Measurements from ENCODE around the gene VPS51. TPM values are rescaled to one million over a fixed set of nuclear protein-coding genes. Genes with fewer than 3 reads are reported as not detected.

Gene VPS51
- total RNA-seq, 1 donor from 2014 or later = 104 TPM

GRCh38 chr11:65059959-65060824 lies 35.8 kb upstream of the VPS51 start:
- no peak for DNase-seq (ENCODE audit: extremely low spot score, unreplicated experiment)
- Mint-ChIP-seq H3K27ac (no peak overlapping the region), H3K36me3 (no peaks in the 10 kb centered on the region), H3K27me3 (no peaks in the 10 kb centered on the region), H3K4me1 (ENCODE audit: unreplicated experiment) (no peaks in the 10 kb centered on the region), H3K9me3 (no peaks in the 10 kb centered on the region), H3K4me3 (no peak overlapping the region)
- TF ChIP-seq, protein P1, sequence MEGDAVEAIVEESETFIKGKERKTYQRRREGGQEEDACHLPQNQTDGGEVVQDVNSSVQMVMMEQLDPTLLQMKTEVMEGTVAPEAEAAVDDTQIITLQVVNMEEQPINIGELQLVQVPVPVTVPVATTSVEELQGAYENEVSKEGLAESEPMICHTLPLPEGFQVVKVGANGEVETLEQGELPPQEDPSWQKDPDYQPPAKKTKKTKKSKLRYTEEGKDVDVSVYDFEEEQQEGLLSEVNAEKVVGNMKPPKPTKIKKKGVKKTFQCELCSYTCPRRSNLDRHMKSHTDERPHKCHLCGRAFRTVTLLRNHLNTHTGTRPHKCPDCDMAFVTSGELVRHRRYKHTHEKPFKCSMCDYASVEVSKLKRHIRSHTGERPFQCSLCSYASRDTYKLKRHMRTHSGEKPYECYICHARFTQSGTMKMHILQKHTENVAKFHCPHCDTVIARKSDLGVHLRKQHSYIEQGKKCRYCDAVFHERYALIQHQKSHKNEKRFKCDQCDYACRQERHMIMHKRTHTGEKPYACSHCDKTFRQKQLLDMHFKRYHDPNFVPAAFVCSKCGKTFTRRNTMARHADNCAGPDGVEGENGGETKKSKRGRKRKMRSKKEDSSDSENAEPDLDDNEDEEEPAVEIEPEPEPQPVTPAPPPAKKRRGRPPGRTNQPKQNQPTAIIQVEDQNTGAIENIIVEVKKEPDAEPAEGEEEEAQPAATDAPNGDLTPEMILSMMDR (conservative IDR thresholded peaks at IDR 0.05) = no peak

DNA sequence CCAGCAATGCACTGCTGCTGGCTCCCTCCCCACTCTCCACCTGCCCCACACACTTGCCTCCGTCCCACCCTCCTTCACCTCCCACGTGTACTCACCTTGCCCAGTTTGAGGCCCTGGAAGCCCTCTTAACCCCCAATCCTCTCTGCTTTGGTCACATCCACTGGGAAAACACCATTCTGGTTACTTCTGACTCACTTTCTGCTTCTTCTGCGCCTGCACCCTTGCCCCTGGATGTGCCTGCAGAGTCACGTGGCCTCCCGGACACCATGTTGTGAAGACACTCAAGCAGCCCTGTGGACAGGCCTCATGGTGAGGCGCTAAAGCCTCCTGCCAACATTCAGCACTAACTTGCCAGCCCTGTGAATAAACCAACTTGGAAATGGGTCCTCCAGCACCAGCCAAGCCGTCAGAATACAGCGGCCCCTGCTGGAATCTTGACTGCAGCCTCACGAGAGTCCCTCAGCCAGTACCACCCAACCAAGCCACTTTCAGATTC lies 35.1 kb upstream of the VPS51 start:
- DNase-seq (ENCODE audit: extremely low spot score, unreplicated experiment) = no peak
- H3K4me1 Mint-ChIP-seq (ENCODE audit: unreplicated experiment) = no peaks in the 10 kb centered on the region
- H3K9me3 Mint-ChIP-seq = no peaks in the 10 kb centered on the region
- no peaks in the 10 kb centered on the region for H3K36me3 Mint-ChIP-seq
- H3K4me3 Mint-ChIP-seq = no peak overlapping the region
- TF ChIP-seq, protein P1 (conservative IDR thresholded peaks at IDR 0.05) = peak; percentile 46
- no peaks in the 10 kb centered on the region for H3K27me3 Mint-ChIP-seq
- no peak overlapping the region for H3K27ac Mint-ChIP-seq

- TF ChIP-seq, protein P1 (conservative IDR thresholded peaks at IDR 0.05) = no peak
- Mint-ChIP-seq H3K27ac (no peak overlapping the region), H3K36me3 (no peaks in the 10 kb centered on the region), H3K4me3 (no peak overlapping the region), H3K27me3 (no peaks in the 10 kb centered on the region), H3K9me3 (no peaks in the 10 kb centered on the region), H3K4me1 (ENCODE audit: unreplicated experiment) (no peaks in the 10 kb centered on the region)
- no peak for DNase-seq (ENCODE audit: extremely low spot score, unreplicated experiment)
Measured at GRCh38 chr11:65063532-65063931, 32.5 kb upstream of the VPS51 start.

DNA sequence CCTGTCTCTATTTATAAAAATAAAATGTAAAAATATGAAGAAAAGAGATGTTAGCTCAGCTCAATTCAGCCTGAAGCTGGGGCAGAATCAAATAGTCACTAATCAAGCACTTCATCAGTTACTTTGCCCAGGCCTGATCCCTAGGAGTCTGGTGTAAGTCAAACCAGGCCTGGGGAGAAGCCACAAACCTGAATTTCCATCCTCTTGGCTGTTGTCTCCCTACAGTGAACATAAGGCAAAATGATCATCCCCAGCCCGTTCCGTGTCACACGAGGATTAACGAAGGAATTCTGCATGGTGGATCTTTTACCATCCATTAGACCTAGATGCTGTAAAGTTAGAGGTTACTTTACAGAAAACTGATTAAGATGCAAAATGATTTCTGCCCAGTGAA lies 31.2 kb upstream of the VPS51 start:
- no peaks in the 10 kb centered on the region for H3K36me3 Mint-ChIP-seq
- H3K27me3 Mint-ChIP-seq = no peaks in the 10 kb centered on the region
- no peak overlapping the region for H3K27ac Mint-ChIP-seq
- no peak for DNase-seq (ENCODE audit: extremely low spot score, unreplicated experiment)
- no peak overlapping the region for H3K4me3 Mint-ChIP-seq
- no peaks in the 10 kb centered on the region for H3K4me1 Mint-ChIP-seq (ENCODE audit: unreplicated experiment)
- H3K9me3 Mint-ChIP-seq = no peaks in the 10 kb centered on the region
- TF ChIP-seq, protein P1 (conservative IDR thresholded peaks at IDR 0.05) = no peak

DNA sequence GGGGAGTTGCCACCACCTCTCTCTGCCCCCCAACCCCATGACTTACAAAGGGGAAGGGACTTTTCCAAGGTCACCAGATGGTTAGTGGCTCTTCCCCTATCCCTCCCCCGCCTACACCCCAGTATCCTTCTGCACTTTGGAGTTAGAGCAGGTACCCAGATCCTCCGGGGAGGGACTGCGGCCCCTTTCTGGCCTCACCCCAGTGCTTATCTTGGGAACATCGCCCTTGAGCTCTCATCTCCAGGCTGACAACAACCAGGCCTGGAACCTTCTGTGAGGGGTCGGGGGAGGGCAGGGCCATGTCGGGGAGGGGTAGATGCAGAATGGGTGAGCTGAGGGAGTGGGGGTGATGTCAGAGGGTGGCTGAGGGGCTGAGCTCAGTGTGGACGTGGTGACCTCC lies 30.2 kb upstream of the VPS51 start:
- TF ChIP-seq, protein P1 (conservative IDR thresholded peaks at IDR 0.05) = no peak
- Mint-ChIP-seq H3K4me3 (no peak overlapping the region), H3K27ac (no peak overlapping the region), H3K27me3 (no peaks in the 10 kb centered on the region), H3K9me3 (no peaks in the 10 kb centered on the region), H3K36me3 (no peaks in the 10 kb centered on the region), H3K4me1 (ENCODE audit: unreplicated experiment) (no peaks in the 10 kb centered on the region)
- DNase-seq (ENCODE audit: extremely low spot score, unreplicated experiment) = no peak
